OCI-M1 (cell line): ENCODE measurements around the gene ARSJ.

ENCODE experiments used
- DNase-seq: peaks from one replicate; lab custom pipeline; 2025; lab: John Stamatoyannopoulos, UW

The ARSJ gene

GRCh38 chr4:113987382-113987941 is 8.0 kb upstream of the ARSJ start:
- no peak for DNase-seq

- DNase-seq = no peak
Observed at GRCh38 chr4:113982181-113982580, 2.7 kb upstream of the ARSJ start.

GRCh38 chr4:113981591-113981990 is 2.1 kb upstream of the ARSJ start:
- DNase-seq = no peak

- DNase-seq = no peak
Observed at GRCh38 chr4:113979905-113980615, 613 bp upstream of the ARSJ start.

DNA sequence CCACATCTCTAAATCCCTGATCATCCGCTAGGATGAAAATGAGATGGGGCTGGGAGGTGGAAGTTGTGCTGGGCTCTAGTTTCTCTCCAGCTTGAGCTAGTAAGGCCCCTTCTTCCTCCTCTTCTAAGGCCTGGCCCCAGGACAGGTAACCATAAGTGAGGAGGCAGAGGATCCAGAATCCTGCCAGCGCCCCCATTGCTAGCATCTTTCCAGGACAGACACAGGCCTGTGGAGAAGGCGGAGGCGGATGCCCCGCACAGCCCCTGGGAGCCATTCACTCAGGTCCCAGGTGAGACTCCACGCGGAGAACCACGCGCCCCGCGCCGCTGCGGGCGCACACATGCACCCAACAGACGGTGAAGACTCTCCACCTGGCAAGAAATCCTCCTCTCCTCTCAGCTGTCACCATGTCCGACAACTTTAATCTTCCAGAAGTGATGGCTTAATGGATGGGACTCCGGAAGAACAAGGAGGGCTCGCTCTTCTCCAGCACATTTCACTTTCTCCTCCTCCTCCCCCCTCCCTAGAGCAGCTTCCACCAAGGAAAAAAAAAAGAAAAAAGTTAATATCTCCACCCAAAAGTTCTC is 793 bp downstream of the ARSJ start:
- no peak for DNase-seq

GRCh38 chr4:113978105-113978504 is 1.3 kb downstream of the ARSJ start:
- DNase-seq = no peak

DNA sequence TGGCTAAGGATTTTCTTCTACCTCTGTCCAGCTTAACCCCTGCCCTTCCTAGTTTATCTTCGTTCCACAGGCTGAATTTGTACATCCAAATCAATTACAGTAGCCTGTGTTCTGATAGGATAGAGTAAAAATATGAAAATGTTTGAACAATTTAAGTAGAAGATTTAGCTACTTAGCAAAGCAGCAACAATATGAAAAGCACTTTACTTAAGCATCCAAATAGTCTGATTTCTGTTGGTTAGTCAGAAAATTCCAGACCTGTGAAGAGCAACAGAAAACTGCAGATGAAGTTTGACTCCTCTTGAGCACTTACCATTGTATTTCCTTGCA is 2.0 kb downstream of the ARSJ start:
- DNase-seq = no peak

GRCh38 chr4:113976741-113977525 is 2.5 kb downstream of the ARSJ start:
- DNase-seq = no peak

- no peak for DNase-seq
Observed at GRCh38 chr4:113975578-113975977, 3.9 kb downstream of the ARSJ start.

GRCh38 chr4:113974467-113974866 is 5.0 kb downstream of the ARSJ start:
- DNase-seq = no peak

- DNase-seq = no peak
Observed at GRCh38 chr4:113973345-113973744, 6.1 kb downstream of the ARSJ start.

- no peak for DNase-seq
Observed at GRCh38 chr4:113972781-113973180, 6.7 kb downstream of the ARSJ start.

DNA sequence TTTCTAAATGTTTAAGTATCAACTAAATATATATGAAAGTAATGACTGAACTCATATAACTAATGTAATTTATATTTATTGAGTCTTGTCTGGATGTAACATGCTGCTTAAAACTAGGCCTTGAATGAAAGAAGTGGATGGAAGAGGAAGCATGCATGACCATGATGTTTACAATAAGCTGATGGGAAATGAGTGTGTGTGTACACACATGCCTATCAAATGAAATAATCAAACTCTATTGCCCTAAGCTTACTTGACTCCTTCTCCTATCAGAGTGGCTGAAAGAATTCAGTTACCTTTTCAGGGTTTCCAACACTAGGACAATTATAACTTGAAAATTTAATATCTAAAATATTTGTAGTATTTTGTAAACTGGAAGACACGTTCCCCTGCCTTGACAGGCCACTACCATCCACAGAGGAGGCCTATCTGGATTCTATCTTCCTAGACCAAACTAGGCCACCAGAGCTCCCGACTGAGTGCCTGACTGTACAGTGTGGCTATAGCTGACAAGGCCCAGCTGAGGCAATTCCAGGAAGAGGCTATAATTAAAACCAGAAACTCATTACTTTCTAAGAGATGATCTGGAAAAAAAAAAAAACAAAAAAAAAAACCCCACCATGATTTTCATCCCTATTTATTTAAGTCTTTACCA is 7.6 kb downstream of the ARSJ start:
- DNase-seq = no peak

DNA sequence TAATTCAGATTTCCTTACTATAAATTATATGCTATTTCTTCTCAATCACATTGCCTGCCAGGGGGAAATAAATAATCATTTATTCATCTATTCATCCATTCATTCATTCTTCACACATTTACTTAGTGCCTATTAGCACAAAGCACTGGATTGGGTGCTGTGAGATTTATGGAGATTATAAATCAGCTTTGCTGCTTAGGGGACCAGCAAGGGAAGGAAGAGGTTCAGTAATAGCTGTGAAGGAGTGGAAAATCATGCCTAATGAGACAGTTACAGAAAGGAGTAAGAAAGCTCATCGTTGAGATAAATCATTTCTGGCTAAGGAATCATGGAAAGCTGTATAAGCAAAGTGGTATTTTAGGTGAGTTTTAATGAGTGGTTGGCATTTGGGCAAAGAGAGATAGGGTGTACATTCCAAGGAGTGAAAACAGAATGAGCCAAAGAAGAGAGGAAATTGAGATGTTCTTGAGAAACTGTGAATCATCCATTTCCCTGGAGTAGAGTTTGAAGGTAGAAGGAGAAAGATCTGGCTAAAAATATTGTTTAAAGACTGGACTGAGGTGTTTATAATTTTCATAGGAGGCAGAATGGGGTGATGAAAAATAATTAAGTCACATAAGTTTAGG is 9.6 kb downstream of the ARSJ start:
- no peak for DNase-seq

DNA sequence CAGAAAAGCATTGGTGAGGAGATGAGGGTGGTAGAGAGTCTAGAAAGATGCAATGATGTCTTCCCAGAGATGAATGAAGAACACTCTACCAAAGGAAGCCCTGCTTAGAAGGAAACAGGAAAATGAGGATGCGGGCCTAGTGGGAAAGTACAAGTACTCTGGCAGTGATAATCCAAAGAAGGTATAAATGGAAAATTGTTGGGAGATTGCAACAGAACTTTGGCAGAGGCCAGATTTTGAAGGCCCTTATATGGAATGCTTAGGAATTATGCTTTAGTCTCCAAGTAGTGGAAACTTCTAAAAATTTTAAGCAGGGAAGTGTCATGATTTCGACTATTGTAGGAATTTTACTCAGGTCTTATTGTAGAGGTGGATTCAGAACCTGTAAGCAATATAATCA is 11.0 kb downstream of the ARSJ start:
- no peak for DNase-seq

DNA sequence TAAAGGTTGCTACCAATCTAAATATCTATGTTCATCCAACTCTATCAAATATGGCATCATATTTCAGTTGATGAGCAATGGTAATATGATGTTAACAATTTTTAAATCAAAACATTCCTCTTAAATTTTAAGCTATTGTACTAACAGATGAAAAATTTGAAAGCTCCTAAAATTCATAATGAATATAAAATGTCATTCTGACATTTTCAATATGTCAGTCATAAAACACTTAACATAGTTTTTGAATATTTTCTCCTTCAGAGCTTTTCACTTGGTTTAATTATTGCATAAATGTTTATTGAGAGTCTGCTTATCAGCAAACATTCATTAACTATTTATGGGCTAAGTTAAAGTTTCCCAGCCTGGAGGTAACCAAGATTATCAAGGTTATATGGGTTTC is 11.8 kb downstream of the ARSJ start:
- DNase-seq = no peak

- DNase-seq = no peak
Observed at GRCh38 chr4:113962719-113963265, 16.7 kb downstream of the ARSJ start.

- no peak for DNase-seq
Observed at GRCh38 chr4:113962016-113962347, 17.5 kb downstream of the ARSJ start.

DNA sequence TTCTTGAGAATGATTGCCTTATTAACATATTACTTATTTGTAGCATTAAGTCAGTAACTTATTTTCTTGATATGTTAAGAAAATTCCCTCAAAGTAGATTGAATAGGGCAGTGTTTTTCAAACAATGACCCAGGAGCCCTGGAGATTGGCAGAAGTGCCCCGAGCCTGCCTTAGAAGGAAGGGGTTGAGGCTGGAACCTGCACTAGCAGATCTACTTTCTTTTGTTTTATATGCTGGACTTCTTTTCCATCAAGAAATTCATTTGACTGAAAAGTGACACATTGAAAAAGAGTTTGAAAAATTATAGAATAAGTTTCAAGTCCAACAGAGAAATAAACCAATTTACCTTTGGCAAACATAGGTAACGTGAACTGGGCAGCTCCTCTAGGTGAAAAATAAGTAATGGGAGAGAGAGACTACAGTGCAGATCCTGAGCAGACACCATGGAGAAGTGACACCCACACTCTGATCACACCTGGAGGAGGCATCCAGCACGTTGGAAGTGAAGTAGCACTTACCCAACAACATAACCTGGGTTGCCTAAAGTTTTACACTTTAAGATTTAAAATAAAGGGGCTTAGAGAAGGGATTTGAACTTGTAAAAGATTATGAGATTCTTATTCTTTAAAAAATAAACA is 18.6 kb downstream of the ARSJ start:
- no peak for DNase-seq

DNA sequence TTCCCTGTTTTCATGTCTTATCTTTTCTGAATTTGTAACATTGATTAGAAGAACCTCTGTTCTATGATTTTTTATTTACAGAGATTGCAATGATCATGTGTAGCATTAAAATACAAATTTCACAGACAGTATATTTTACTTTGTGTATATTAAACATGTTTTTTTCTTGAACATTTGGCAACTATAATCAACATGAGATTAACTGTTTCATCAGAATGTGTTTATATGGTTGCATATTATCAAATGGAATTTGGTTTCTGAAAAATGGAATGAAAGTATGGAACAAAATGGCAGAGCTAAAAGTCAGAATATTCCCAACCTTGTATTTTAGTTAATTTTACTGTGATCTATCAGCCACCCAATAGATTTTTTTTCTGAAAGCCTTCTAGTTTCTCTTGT is 19.9 kb downstream of the ARSJ start:
- no peak for DNase-seq

DNA sequence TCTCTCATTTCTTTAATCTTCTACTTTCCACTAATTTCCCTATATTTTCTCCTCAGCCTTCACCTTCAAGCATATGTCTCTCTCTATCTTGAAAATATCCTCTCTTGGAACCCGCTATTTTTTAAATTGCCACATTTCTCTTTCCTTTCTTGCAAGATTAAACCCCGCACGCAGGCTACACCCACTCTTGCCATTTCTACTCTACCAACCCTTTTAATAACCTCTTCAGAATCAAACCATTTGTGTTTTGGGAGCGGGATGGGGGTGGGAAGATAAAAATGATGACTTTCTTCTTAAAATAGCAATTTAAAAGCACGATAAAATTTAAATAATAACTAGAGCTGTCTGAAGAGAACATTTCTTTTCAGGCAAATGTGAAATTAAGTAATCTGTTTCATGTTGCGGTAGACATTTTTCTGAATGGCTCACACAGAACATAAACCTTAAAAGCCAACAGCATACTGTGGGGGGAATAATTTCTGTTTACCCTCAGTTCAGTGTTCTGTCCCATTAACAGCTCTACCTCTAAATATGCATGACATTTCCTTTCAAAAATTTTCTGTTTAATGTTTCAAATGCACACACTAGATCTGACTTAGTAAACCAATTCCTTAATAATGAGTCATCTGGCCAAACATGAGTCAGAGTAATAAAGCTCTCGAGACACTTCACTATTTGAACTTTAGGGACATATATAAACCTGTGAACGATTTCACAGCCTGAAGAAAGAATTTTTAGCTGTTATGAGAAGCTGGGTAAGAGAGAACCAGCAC is 20.5 kb downstream of the ARSJ start:
- peak; percentile 16 for DNase-seq
